MM.1S (cell line): ENCODE data around the gene C10orf120.

Experiments
- EZH2 ChIP-seq: fragments of 300-600 bp; sonication (generic); optimal IDR thresholded peaks from 2 replicates; pipeline ENCODE3; 2017; ENCODE audit warnings: low read depth, mild to moderate bottlenecking, antibody characterized with exemption, low read length, mixed read lengths
- EZH2phosphoT487 ChIP-seq: fragments of 300-600 bp; sonication (generic); IDR thresholded peaks from 2 replicates; pipeline ENCODE4 v1.6.1; 2018; ENCODE audit warnings: antibody characterized with exemption, low read length
- TF ChIP-seq, protein P1 (sequence below): fragments of 300-600 bp; sonication (generic); IDR thresholded peaks from 2 replicates; pipeline ENCODE4 v1.5.1; 2016; ENCODE audit warnings: antibody characterized with exemption, low read length, mixed read lengths

DNA sequence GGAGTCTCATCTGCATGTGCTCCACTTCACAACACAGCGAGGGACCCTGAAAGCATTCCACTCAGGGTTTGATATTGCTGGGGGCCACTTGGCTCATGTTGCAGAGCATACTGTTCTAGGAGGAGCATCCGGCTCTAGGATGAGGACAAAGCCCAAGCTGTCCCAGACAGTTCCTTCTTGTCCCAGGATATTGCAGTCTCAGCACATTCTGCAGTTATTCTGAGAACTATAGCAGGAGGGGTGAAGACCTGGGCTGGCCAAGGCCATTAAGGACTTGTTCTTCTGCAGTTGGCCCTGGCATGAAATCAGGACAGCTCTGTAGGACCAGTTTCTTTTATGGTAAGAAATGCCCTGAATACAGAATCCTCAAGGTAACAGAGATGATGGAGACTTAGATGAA is 48.9 kb upstream of the C10orf120 start:
- TF ChIP-seq, protein P1, sequence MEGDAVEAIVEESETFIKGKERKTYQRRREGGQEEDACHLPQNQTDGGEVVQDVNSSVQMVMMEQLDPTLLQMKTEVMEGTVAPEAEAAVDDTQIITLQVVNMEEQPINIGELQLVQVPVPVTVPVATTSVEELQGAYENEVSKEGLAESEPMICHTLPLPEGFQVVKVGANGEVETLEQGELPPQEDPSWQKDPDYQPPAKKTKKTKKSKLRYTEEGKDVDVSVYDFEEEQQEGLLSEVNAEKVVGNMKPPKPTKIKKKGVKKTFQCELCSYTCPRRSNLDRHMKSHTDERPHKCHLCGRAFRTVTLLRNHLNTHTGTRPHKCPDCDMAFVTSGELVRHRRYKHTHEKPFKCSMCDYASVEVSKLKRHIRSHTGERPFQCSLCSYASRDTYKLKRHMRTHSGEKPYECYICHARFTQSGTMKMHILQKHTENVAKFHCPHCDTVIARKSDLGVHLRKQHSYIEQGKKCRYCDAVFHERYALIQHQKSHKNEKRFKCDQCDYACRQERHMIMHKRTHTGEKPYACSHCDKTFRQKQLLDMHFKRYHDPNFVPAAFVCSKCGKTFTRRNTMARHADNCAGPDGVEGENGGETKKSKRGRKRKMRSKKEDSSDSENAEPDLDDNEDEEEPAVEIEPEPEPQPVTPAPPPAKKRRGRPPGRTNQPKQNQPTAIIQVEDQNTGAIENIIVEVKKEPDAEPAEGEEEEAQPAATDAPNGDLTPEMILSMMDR = no peak
- no peak for TF ChIP-seq EZH2phosphoT487
- no peak for TF ChIP-seq EZH2
